AG04449 (cell line): ENCODE data around the gene REPS2.

Source experiments
- CTCF ChIA-PET: fragments of 350-600 bp; formaldehyde crosslinking; extraction: SDS; loops from one replicate; lab custom pipeline; 2021; ENCODE audit warnings: antibody characterized with exemption; lab: Yijun Ruan, JAX
- POLR2A ChIA-PET: fragments of 400-600, 350-600 bp; formaldehyde crosslinking; extraction: SDS; loops from one replicate; lab custom pipeline; 2020; ENCODE audit warnings: antibody characterized with exemption, inconsistent platforms; lab: Yijun Ruan, JAX
- DNase-seq: peaks from one replicate; pipeline ENCODE4 v3.0.0-alpha.2; 2010; ENCODE audit warnings: low read depth, low spot score
- H3K4me3 ChIP-seq: 2 replicates; pipeline ENCODE4 v1.5.1; 2011; ENCODE audit warnings: low read depth, mild to moderate bottlenecking, control low read depth, low read length
- CTCF ChIP-seq: IDR thresholded peaks from one replicate; pipeline ENCODE4 v1.5.1; 2011; ENCODE audit warnings: mild to moderate bottlenecking, moderate library complexity, low read length, control low read depth, inconsistent platforms; ENCODE audit not compliant: insufficient read depth; ENCODE audit errors: missing control alignments

Gene REPS2

GRCh38 chrX:16931371-16931770 lies 15.1 kb upstream of the REPS2 start:
- DNase-seq, result no peak
- CTCF ChIA-PET, result no interaction called here
- no peak for TF ChIP-seq CTCF
- POLR2A ChIA-PET, result no interaction called here
- no peak overlapping the region for H3K4me3 ChIP-seq

- DNase-seq, result no peak
- no peak for TF ChIP-seq CTCF
- no peak overlapping the region for H3K4me3 ChIP-seq
- POLR2A ChIA-PET, result no interaction called here
- CTCF ChIA-PET, result no interaction called here
Measured at GRCh38 chrX:16931855-16932575, 14.4 kb upstream of the REPS2 start.

GRCh38 chrX:16934185-16934584 lies 12.3 kb upstream of the REPS2 start:
- no peak for TF ChIP-seq CTCF
- POLR2A ChIA-PET, result no interaction called here
- no peak overlapping the region for H3K4me3 ChIP-seq
- CTCF ChIA-PET, result no interaction called here
- DNase-seq, result no peak

- no peak for TF ChIP-seq CTCF
- H3K4me3 ChIP-seq, result peak overlapping the region; percentile 52
- no peak for DNase-seq
- POLR2A ChIA-PET, result no interaction called here
- CTCF ChIA-PET, result no interaction called here
Measured at GRCh38 chrX:16946971-16947562, 609 bp downstream of the REPS2 start.

GRCh38 chrX:16950423-16950822 lies 4.0 kb downstream of the REPS2 start:
- ChIA-PET CTCF (no interaction called here), POLR2A (no interaction called here)
- no peak for DNase-seq
- no peak overlapping the region for H3K4me3 ChIP-seq
- no peak for TF ChIP-seq CTCF

GRCh38 chrX:16953606-16954211 lies 7.3 kb downstream of the REPS2 start:
- no peak for TF ChIP-seq CTCF
- ChIA-PET POLR2A (no interaction called here), CTCF (no interaction called here)
- no peak overlapping the region for H3K4me3 ChIP-seq
- no peak for DNase-seq
